ENCODE measurements around the gene RSBN1L.

- TF ChIP-seq CTCF (IDR thresholded peaks at IDR 0.05; ENCODE audit: insufficient read depth, low read depth, low read length), result no peak
- no peak for TF ChIP-seq EZH2 (IDR thresholded peaks at IDR 0.05; ENCODE audit: insufficient read depth, low read length)
Measured at GRCh38 chr7:77823787-77824186, 127.5 kb downstream of the RSBN1L start.

Data from astrocyte (in vitro differentiated cells and primary cell).